HEK293 (cell line): Measurements from ENCODE around the gene CCDC149.

Experiments used
- CTCF ChIA-PET: fragments of 350-600 bp; formaldehyde crosslinking; extraction: SDS; loops from one replicate; lab custom pipeline; 2021; ENCODE audit warnings: antibody characterized with exemption; lab: Yijun Ruan, JAX
- POLR2A ChIA-PET: fragments of 300-600 bp; formaldehyde crosslinking; extraction: SDS; loops from one replicate; lab custom pipeline; 2020; ENCODE audit warnings: antibody characterized with exemption, inconsistent platforms; lab: Yijun Ruan, JAX
- H3K27ac ChIP-seq: fragments of 200-500 bp; sonication (Bioruptor generic); 2 replicates; pipeline ENCODE4 v1.5.1; 2014; ENCODE audit warnings: low read depth, low read length, control low read depth, inconsistent platforms; ENCODE audit errors: extremely low read depth
- H3K36me3 ChIP-seq, 2 experiments: fragments of 200-500 bp in 1 of 2; sonication (Bioruptor generic) in 1 of 2; 1 replicate in 1 of 2; 2 replicates in 1 of 2; pipeline ENCODE4 v1.5.1; 2014 to 2017; ENCODE audit warnings: inconsistent platforms in 2 of 2, low read length in 2 of 2; ENCODE audit not compliant: control insufficient read depth in 2 of 2, insufficient read depth in 1 of 2
- H3K4me1 ChIP-seq: fragments of 200-500 bp; sonication (Bioruptor generic); 2 replicates; pipeline ENCODE4 v1.5.1; 2014; ENCODE audit warnings: mild to moderate bottlenecking, low read length, inconsistent platforms; ENCODE audit not compliant: control insufficient read depth, insufficient read depth
- H3K4me3 ChIP-seq: 2 replicates; pipeline ENCODE4 v1.5.1; 2011; ENCODE audit warnings: low read depth, mild to moderate bottlenecking, control low read depth, low read length, moderate library complexity
- H3K9me3 ChIP-seq: fragments of 200-500 bp; sonication (Bioruptor generic); 2 replicates; pipeline ENCODE4 v1.5.1; 2014; ENCODE audit warnings: low read depth, low read length, inconsistent platforms; ENCODE audit not compliant: control insufficient read depth, insufficient read depth
- EGR2 ChIP-seq: fragments of 450-650 bp; formaldehyde crosslinking; IDR thresholded peaks from 2 replicates; pipeline ENCODE4 v1.5.1; 2016; ENCODE audit warnings: low read depth, missing biosample characterization, missing genetic modification characterization
- GLI2 ChIP-seq: fragments of 450-650 bp; formaldehyde crosslinking; IDR thresholded peaks from 2 replicates; pipeline ENCODE4; 2017; ENCODE audit warnings: missing biosample characterization, missing genetic modification characterization, low read depth, borderline replicate concordance
- HOXA7 ChIP-seq: sonication (generic); formaldehyde crosslinking; IDR thresholded peaks from 2 replicates; pipeline ENCODE4 v1.8.1; 2022; ENCODE audit warnings: missing genetic modification reagents, borderline replicate concordance
- SP2 ChIP-seq: fragments of 450-650 bp; formaldehyde crosslinking; IDR thresholded peaks from 2 replicates; pipeline ENCODE4 v1.5.1; 2016; ENCODE audit warnings: missing biosample characterization, missing genetic modification characterization
- SP7 ChIP-seq: fragments of 450-650 bp; formaldehyde crosslinking; IDR thresholded peaks from 2 replicates; pipeline ENCODE4 v1.5.1; 2016; ENCODE audit warnings: missing biosample characterization, missing genetic modification characterization
- ZFHX2 ChIP-seq: fragments of 450-650 bp; formaldehyde crosslinking; conservative IDR thresholded peaks from 2 replicates; pipeline ENCODE4 v1.5.1; 2016; ENCODE audit warnings: missing biosample characterization, missing genetic modification characterization
- ZFP41 ChIP-seq: fragments of 450-650 bp; formaldehyde crosslinking; IDR thresholded peaks from 2 replicates; pipeline ENCODE4 v1.5.1; 2016; ENCODE audit warnings: missing biosample characterization, missing genetic modification characterization, borderline replicate concordance
- ZIC2 ChIP-seq: fragments of 450-650 bp; formaldehyde crosslinking; IDR thresholded peaks from 2 replicates; pipeline ENCODE4 v1.5.1; 2016; ENCODE audit warnings: missing biosample characterization, missing genetic modification characterization
- ZNF132 ChIP-seq: fragments of 450-650 bp; formaldehyde crosslinking; IDR thresholded peaks from 2 replicates; pipeline ENCODE4 v1.5.1; 2017; ENCODE audit warnings: missing biosample characterization, missing genetic modification characterization, borderline replicate concordance
- ZNF133 ChIP-seq: fragments of 450-650 bp; formaldehyde crosslinking; IDR thresholded peaks from 2 replicates; pipeline ENCODE4 v1.5.1; 2016; ENCODE audit warnings: missing biosample characterization, missing genetic modification characterization
- ZNF140 ChIP-seq: fragments of 450-650 bp; formaldehyde crosslinking; IDR thresholded peaks from 2 replicates; pipeline ENCODE4 v1.5.1; 2016; ENCODE audit warnings: missing biosample characterization, missing genetic modification characterization
- ZNF148 ChIP-seq: fragments of 450-650 bp; formaldehyde crosslinking; IDR thresholded peaks from 2 replicates; pipeline ENCODE4 v1.5.0; 2017; ENCODE audit warnings: missing biosample characterization, missing genetic modification characterization, borderline replicate concordance
- ZNF266 ChIP-seq: fragments of 450-650 bp; formaldehyde crosslinking; IDR thresholded peaks from 2 replicates; pipeline ENCODE4 v1.5.1; 2016; ENCODE audit warnings: missing biosample characterization, missing genetic modification characterization, low read depth
- ZNF324 ChIP-seq: fragments of 450-650 bp; formaldehyde crosslinking; IDR thresholded peaks from 2 replicates; pipeline ENCODE4 v1.5.1; 2016; ENCODE audit warnings: missing biosample characterization, missing genetic modification characterization
- ZNF488 ChIP-seq: fragments of 450-650 bp; formaldehyde crosslinking; IDR thresholded peaks from 2 replicates; pipeline ENCODE4 v1.5.1; 2016; ENCODE audit warnings: missing biosample characterization, missing genetic modification characterization
- ZNF501 ChIP-seq: fragments of 450-650 bp; formaldehyde crosslinking; IDR thresholded peaks from 2 replicates; pipeline ENCODE4 v1.5.1; 2016; ENCODE audit warnings: missing biosample characterization, missing genetic modification characterization
- ZNF555 ChIP-seq: fragments of 450-650 bp; formaldehyde crosslinking; conservative IDR thresholded peaks from 2 replicates; pipeline ENCODE4 v1.5.1; 2017; ENCODE audit warnings: missing biosample characterization, mild to moderate bottlenecking, missing genetic modification characterization, inconsistent platforms
- ZNF580 ChIP-seq: fragments of 450-650 bp; formaldehyde crosslinking; IDR thresholded peaks from 2 replicates; pipeline ENCODE4 v1.5.1; 2016; ENCODE audit warnings: missing biosample characterization, missing genetic modification characterization
- ZNF664 ChIP-seq: fragments of 450-650 bp; formaldehyde crosslinking; IDR thresholded peaks from 2 replicates; pipeline ENCODE4 v1.5.1; 2016; ENCODE audit warnings: missing biosample characterization, missing genetic modification characterization
- ZNF747 ChIP-seq: fragments of 450-650 bp; formaldehyde crosslinking; IDR thresholded peaks from 2 replicates; pipeline ENCODE4 v1.5.1; 2016; ENCODE audit warnings: missing biosample characterization, missing genetic modification characterization
- ZNF76 ChIP-seq: fragments of 450-650 bp; formaldehyde crosslinking; IDR thresholded peaks from 2 replicates; pipeline ENCODE4; 2016; ENCODE audit warnings: low read depth, missing biosample characterization, missing genetic modification characterization, borderline replicate concordance
- ZNF776 ChIP-seq: fragments of 450-650 bp; formaldehyde crosslinking; IDR thresholded peaks from 2 replicates; pipeline ENCODE4 v1.5.0; 2017; ENCODE audit warnings: missing biosample characterization, missing genetic modification characterization, borderline replicate concordance
- ZNF785 ChIP-seq: fragments of 450-650 bp; formaldehyde crosslinking; IDR thresholded peaks from 2 replicates; pipeline ENCODE4 v1.5.1; 2016; ENCODE audit warnings: missing biosample characterization, missing genetic modification characterization

Gene CCDC149

GRCh38 chr4:24808955-24809354 lies 103.9 kb downstream of the CCDC149 start:
- H3K9me3 ChIP-seq, result no peaks in the 10 kb centered on the region
- H3K27ac ChIP-seq, result no peak overlapping the region
- ChIA-PET CTCF (interaction anchor here (0.6 kb wide), 1 partner anchor 376 kb away, joined by 3 read pairs; no protein-coding TSS in a partner anchor), POLR2A (no interaction called here)
- TF ChIP-seq ZFHX2 (tag by site-specific recombination) (no peak), ZNF501 (no peak), SP2 (no peak), EGR2 (tag by site-specific recombination) (no peak), ZFP41 (tag by site-specific recombination) (no peak), ZNF580 (tag by site-specific recombination) (no peak), ZNF266 (tag by site-specific recombination) (no peak), ZNF148 (tag by site-specific recombination) (no peak), HOXA7 (no peak), ZIC2 (tag by site-specific recombination) (no peak), SP7 (tag by site-specific recombination) (no peak)
- no peaks in the 10 kb centered on the region for H3K36me3 ChIP-seq
- no peaks in the 10 kb centered on the region for H3K4me1 ChIP-seq
- no peak overlapping the region for H3K4me3 ChIP-seq

GRCh38 chr4:24808261-24808660 lies 104.6 kb downstream of the CCDC149 start:
- CTCF ChIA-PET, result no interaction called here
- POLR2A ChIA-PET, result no interaction called here
- TF ChIP-seq ZNF747 (tag by site-specific recombination) (no peak), ZNF76 (tag by site-specific recombination) (no peak), ZNF324 (tag by site-specific recombination) (no peak), ZNF488 (tag by site-specific recombination) (no peak), ZNF776 (tag by site-specific recombination) (no peak), ZNF664 (no peak), GLI2 (tag by site-specific recombination) (no peak), ZNF555 (tag by site-specific recombination) (no peak), ZNF132 (tag by site-specific recombination) (no peak), ZNF785 (tag by site-specific recombination) (no peak)
- H3K27ac ChIP-seq, result no peak overlapping the region
- no peak overlapping the region for H3K4me3 ChIP-seq
- no peaks in the 10 kb centered on the region for H3K9me3 ChIP-seq
- no peaks in the 10 kb centered on the region for H3K4me1 ChIP-seq
- H3K36me3 ChIP-seq, result no peaks in the 10 kb centered on the region

GRCh38 chr4:24807611-24808010 lies 105.2 kb downstream of the CCDC149 start:
- no peaks in the 10 kb centered on the region for H3K4me1 ChIP-seq
- POLR2A ChIA-PET, result no interaction called here
- no peaks in the 10 kb centered on the region for H3K36me3 ChIP-seq
- CTCF ChIA-PET, result interaction anchor here (0.6 kb wide), 1 partner anchor 49 kb away, joined by 3 read pairs; no protein-coding TSS in a partner anchor
- H3K4me3 ChIP-seq, result no peak overlapping the region
- H3K27ac ChIP-seq, result no peak overlapping the region
- H3K9me3 ChIP-seq, result no peaks in the 10 kb centered on the region
- TF ChIP-seq SP7 (tag by site-specific recombination) (no peak), ZNF133 (no peak), ZNF140 (tag by site-specific recombination) (no peak)
